HCT116 (cell line): Measurements from ENCODE around the gene RHOT1. TPM values are rescaled to one million over a fixed set of nuclear protein-coding genes. Genes with fewer than 3 reads are reported as not detected.

Experiments
- ATAC-seq: fragments of 200-7000 bp; cut with Tn5 transposase; 2 replicates; pipeline ENCODE4 v1.9.1; 2020; ENCODE audit warnings: mild to moderate bottlenecking, moderate library complexity
- BruUV-seq: library from RNA; stranded (reverse); fragments of 400-500 nt; replicated peaks from 2 replicates; lab custom pipeline; 2021; lab: Mats Ljungman, UMichigan
- CTCF ChIA-PET: fragments of 300-600 bp; sonication (Branson Sonifier 250); formaldehyde crosslinking; loops from one replicate; lab custom pipeline; 2021; ENCODE audit warnings: antibody characterized with exemption; lab: Charles Lee
- POLR2A ChIA-PET: fragments of 300-600, 350-600 bp; sonication (Branson Sonifier 250); formaldehyde crosslinking; loops from one replicate; lab custom pipeline; 2021; ENCODE audit warnings: antibody characterized with exemption; lab: Charles Lee
- RAD21 ChIA-PET, 2 experiments: fragments of 300-600 bp; sonication (Branson Sonifier 250); formaldehyde crosslinking; loops; one replicate each; lab custom pipeline; 2023; ENCODE audit warnings: low total read pairs in 2 of 2; ENCODE audit not compliant: uncharacterized antibody in 2 of 2, unreplicated experiment in 2 of 2, low non-redundant PET in 1 of 2; lab: Charles Lee
- DNase-seq: peaks from one replicate; pipeline ENCODE4 v3.0.0-alpha.2; 2010; ENCODE audit warnings: low read depth, low spot score
- H2AFZ ChIP-seq: fragments of 200-600 bp; shearing (Covaris generic), sonication (generic); 2 replicates; pipeline ENCODE4 v1.6.1; 2017; ENCODE audit warnings: low read depth, mixed run types, mixed read lengths, antibody characterized with exemption, low read length; ENCODE audit not compliant: poor library complexity, severe bottlenecking
- H3K27ac ChIP-seq: 2 replicates; pipeline ENCODE4 v1.5.1; 2012; ENCODE audit warnings: low read depth, low read length
- H3K27me3 ChIP-seq: fragments of 200-600 bp; sonication (generic); 2 replicates; pipeline ENCODE4 v1.6.1; 2016; ENCODE audit warnings: mixed run types, low read length, mixed read lengths; ENCODE audit not compliant: insufficient read depth
- H3K36me3 ChIP-seq, 2 experiments: fragments of 200-500 bp in 1 of 2; fragments of 200-600 bp in 1 of 2; sonication (Bioruptor generic) in 1 of 2; sonication (generic) in 1 of 2; 2 replicates each; pipeline versions ENCODE4 v1.5.1 to v1.6.1; 2014 to 2016; ENCODE audit warnings: low read length in 2 of 2, inconsistent platforms in 1 of 2, mixed read lengths in 1 of 2, mixed run types in 1 of 2; ENCODE audit not compliant: insufficient read depth in 2 of 2, control insufficient read depth in 1 of 2
- H3K4me1 ChIP-seq, 2 experiments: fragments of 200-600 bp in 1 of 2; sonication (generic) in 1 of 2; 2 replicates each; pipeline versions ENCODE4 v1.5.1 to v1.6.1; 2012 to 2017; ENCODE audit warnings: low read length in 2 of 2, inconsistent platforms in 1 of 2, mild to moderate bottlenecking in 1 of 2, mixed read lengths in 1 of 2, mixed run types in 1 of 2, moderate library complexity in 1 of 2; ENCODE audit not compliant: insufficient read depth in 2 of 2, control insufficient read depth in 1 of 2
- H3K4me2 ChIP-seq: fragments of 200-600 bp; sonication (generic); 2 replicates; pipeline ENCODE4 v1.6.1; 2017; ENCODE audit warnings: mixed run types, low read length, mixed read lengths
- H3K4me3 ChIP-seq, 2 experiments: fragments of 200-600 bp in 1 of 2; sonication (generic) in 1 of 2; replicated peaks in 1 of 2; 2 replicates each; pipeline ENCODE4 v1.5.1; 2011 to 2016; ENCODE audit warnings: low read length in 2 of 2, control low read depth in 1 of 2, low read depth in 1 of 2, mild to moderate bottlenecking in 1 of 2, mixed read lengths in 1 of 2, mixed run types in 1 of 2
- H3K79me2 ChIP-seq: fragments of 200-600 bp; sonication (generic); 2 replicates; pipeline ENCODE4 v1.6.1; 2017; ENCODE audit warnings: mild to moderate bottlenecking, mixed run types, low read length, moderate library complexity, mixed read lengths; ENCODE audit not compliant: insufficient read depth
- H3K9ac ChIP-seq: fragments of 200-600 bp; sonication (generic); 2 replicates; pipeline ENCODE4 v1.6.1; 2016; ENCODE audit warnings: low read length, mixed read lengths
- H3K9me2 ChIP-seq: fragments of 200-600 bp; sonication (generic), shearing (Covaris generic); 2 replicates; pipeline ENCODE4 v1.6.1; 2017; ENCODE audit warnings: mixed run types, mild to moderate bottlenecking, moderate library complexity; ENCODE audit not compliant: insufficient read depth
- H3K9me3 ChIP-seq, 2 experiments: fragments of 200-500 bp in 1 of 2; fragments of 200-600 bp in 1 of 2; sonication (Bioruptor generic) in 1 of 2; sonication (generic) in 1 of 2; 2 replicates each; pipeline ENCODE4 v1.6.1; 2014 to 2017; ENCODE audit warnings: low read length in 2 of 2, mixed read lengths in 2 of 2, inconsistent platforms in 1 of 2, low read depth in 1 of 2, mild to moderate bottlenecking in 1 of 2, mixed run types in 1 of 2, moderate library complexity in 1 of 2; ENCODE audit not compliant: control insufficient read depth in 1 of 2, insufficient read depth in 1 of 2
- H4K20me1 ChIP-seq: fragments of 200-600 bp; sonication (generic), shearing (Covaris generic); 2 replicates; pipeline ENCODE4 v1.6.1; 2017; ENCODE audit warnings: mixed run types, mild to moderate bottlenecking, moderate library complexity; ENCODE audit not compliant: insufficient read depth
- ATF3 ChIP-seq: IDR thresholded peaks from 2 replicates; pipeline ENCODE4 v1.6.1; 2012
- CBX3 ChIP-seq: IDR thresholded peaks from 2 replicates; pipeline ENCODE4 v1.6.1; 2012; ENCODE audit warnings: low read depth
- CEBPB ChIP-seq: IDR thresholded peaks from 2 replicates; pipeline ENCODE4 v1.6.1; 2012; ENCODE audit warnings: low read depth
- ELF1 ChIP-seq: IDR thresholded peaks from 2 replicates; pipeline ENCODE4 v1.6.1; 2012; ENCODE audit warnings: low read depth, borderline replicate concordance
- EZH2 ChIP-seq: fragments of 200-600 bp; sonication (generic); IDR thresholded peaks from 2 replicates; pipeline ENCODE4 v1.6.1; 2017; ENCODE audit warnings: antibody characterized with exemption, mixed run types
- FOSL1 ChIP-seq: IDR thresholded peaks from 2 replicates; pipeline ENCODE4 v1.6.1; 2012; ENCODE audit warnings: low read depth
- JUND ChIP-seq: IDR thresholded peaks from 2 replicates; pipeline ENCODE4 v1.6.1; 2012
- POLR2A ChIP-seq: IDR thresholded peaks from 2 replicates; pipeline ENCODE4 v1.7.0; 2011; ENCODE audit warnings: borderline replicate concordance; ENCODE audit not compliant: insufficient read depth, insufficient read length; ENCODE audit errors: extremely low read depth
- POLR2AphosphoS5 ChIP-seq: IDR thresholded peaks from 2 replicates; pipeline ENCODE4 v1.6.1; 2011; ENCODE audit warnings: mild to moderate bottlenecking, low read depth, low read length, moderate library complexity
- RAD21 ChIP-seq: IDR thresholded peaks from 2 replicates; pipeline ENCODE4 v1.6.1; 2012; ENCODE audit warnings: low read depth, mild to moderate bottlenecking
- REST ChIP-seq: IDR thresholded peaks from 2 replicates; pipeline ENCODE4 v1.6.1; 2012; ENCODE audit warnings: low read depth
- SIN3A ChIP-seq: IDR thresholded peaks from 2 replicates; pipeline ENCODE4 v1.6.1; 2012; ENCODE audit warnings: low read depth
- SP1 ChIP-seq: IDR thresholded peaks from 2 replicates; pipeline ENCODE4 v1.6.1; 2012; ENCODE audit warnings: low read depth
- SRF ChIP-seq: IDR thresholded peaks from 2 replicates; pipeline ENCODE4 v1.6.1; 2012; ENCODE audit warnings: low read depth
- TCF7L2 ChIP-seq: IDR thresholded peaks from 2 replicates; pipeline ENCODE4 v1.7.0; 2011; ENCODE audit warnings: borderline replicate concordance, inconsistent platforms; ENCODE audit not compliant: insufficient read depth, insufficient read length; ENCODE audit errors: extremely low read depth
- YY1 ChIP-seq: IDR thresholded peaks from 2 replicates; pipeline ENCODE4 v1.6.1; 2011; ENCODE audit warnings: low read length, low read depth, moderate library complexity, mild to moderate bottlenecking; ENCODE audit not compliant: insufficient replicate concordance; ENCODE audit errors: extremely low read depth
- ZFX ChIP-seq: fragments of 450-650 bp; IDR thresholded peaks from 2 replicates; pipeline ENCODE4 v1.6.1; 2017
- intact Hi-C: fragments of 100-400 bp; cut with micrococcal nuclease; formaldehyde crosslinking; loops from 2 replicates; pipeline ENCODE4 v1.10.0; 2022
- total RNA-seq: library from RNA; stranded (reverse); gene quantifications from one replicate; pipeline ENCODE4 v1.2.1, GENCODE V29; 2021; ENCODE audit not compliant: unreplicated experiment

The RHOT1 gene
- total RNA-seq, 1 experiment from 2014 or later, result 33.3 TPM

- Histone ChIP-seq H3K79me2 (peaks cover 62% of the 10 kb centered on the region), H3K4me1 (no peaks in the 10 kb centered on the region), H2AFZ (no peak overlapping the region), H3K9me3 (no peaks in the 10 kb centered on the region), H3K4me3 (no peak overlapping the region), H3K27ac (no peak overlapping the region), H3K9ac (no peak overlapping the region), H4K20me1 (no peaks in the 10 kb centered on the region), H3K4me2 (no peak overlapping the region), H3K27me3 (no peaks in the 10 kb centered on the region), H3K36me3 (peaks cover 0 to 5% of the 10 kb centered on the region in 2 experiments; a peak in 2 of 4 replicates), H3K9me2 (no peaks in the 10 kb centered on the region)
- no peak for ATAC-seq
- DNase-seq, result no peak
- CTCF ChIA-PET, result interaction anchor here (1.8 kb wide), 1 partner anchor 12 kb away, joined by 4 read pairs; no protein-coding TSS in a partner anchor
- no peak for TF ChIP-seq POLR2AphosphoS5
- TF ChIP-seq ZFX, result no peak
- no peak for TF ChIP-seq ATF3
- no peak for TF ChIP-seq POLR2A
- no peak for TF ChIP-seq EZH2
- TF ChIP-seq SRF, result no peak
- no peak for TF ChIP-seq SIN3A
- no peak for TF ChIP-seq ELF1
- RAD21 ChIA-PET, result no interaction called here
- intact Hi-C loops, result no loop called here
- POLR2A ChIA-PET, result no interaction called here
- TSS peak; percentile 26 for BruUV-seq
Observed at GRCh38 chr17:32150358-32150757, 8.1 kb downstream of the RHOT1 start.

- CTCF ChIA-PET, result no interaction called here
- H3K9me2 ChIP-seq, result no peaks in the 10 kb centered on the region
- H3K4me3 ChIP-seq, result no peak overlapping the region
- H3K4me2 ChIP-seq, result no peak overlapping the region
- H3K36me3 ChIP-seq, result peaks cover 0 to 2% of the 10 kb centered on the region in 2 experiments; a peak in 2 of 4 replicates
- H3K79me2 ChIP-seq, result peaks cover 57% of the 10 kb centered on the region
- H3K9me3 ChIP-seq, result no peaks in the 10 kb centered on the region
- POLR2A ChIA-PET, result no interaction called here
- RAD21 ChIA-PET, result no interaction called here
- H4K20me1 ChIP-seq, result 0 out of 2 replicates have a peak, but pooled peaks cover 2% of the 10 kb centered on the region
- TF ChIP-seq CEBPB (no peak), CBX3 (no peak), JUND (no peak), REST (no peak), TCF7L2 (no peak), EZH2 (no peak), FOSL1 (no peak), RAD21 (no peak), ATF3 (no peak), SP1 (no peak), YY1 (no peak), SIN3A (no peak)
- H3K4me1 ChIP-seq, result no peaks in the 10 kb centered on the region
- no peak overlapping the region for H3K27ac ChIP-seq
- ATAC-seq, result no peak
- no TSS peak for BruUV-seq
- H2AFZ ChIP-seq, result no peak overlapping the region
- H3K9ac ChIP-seq, result no peak overlapping the region
- DNase-seq, result no peak
- H3K27me3 ChIP-seq, result no peaks in the 10 kb centered on the region
- intact Hi-C loops, result no loop called here
Observed at GRCh38 chr17:32152130-32152529, 9.8 kb downstream of the RHOT1 start.
